SK-N-SH (cell line): ENCODE results near the gene RIMS4. TPM values are rescaled to one million over a fixed set of nuclear protein-coding genes. Genes with fewer than 3 reads are reported as not detected.
A peak's percentile ranks its signal among the peaks of the same experiment; 100 is the strongest.

Source experiments
- CTCF ChIA-PET: fragments of 300-600, 350-600 bp; formaldehyde crosslinking; extraction: SDS; loops from one replicate; lab custom pipeline; 2021; lab: Yijun Ruan, JAX
- POLR2A ChIA-PET: fragments of 350-600 bp; sonication (Branson Sonifier 250); formaldehyde crosslinking; extraction: SDS; loops from one replicate; lab custom pipeline; 2020; ENCODE audit warnings: antibody characterized with exemption, inconsistent platforms; lab: Yijun Ruan, JAX
- DNase-seq: peaks from one replicate; pipeline ENCODE4 v3.0.0; 2012
- H2AFZ ChIP-seq: fragments of 200-600 bp; sonication (generic); 2 replicates; pipeline ENCODE4 v1.8.1; 2016; ENCODE audit warnings: antibody characterized with exemption, mild to moderate bottlenecking, low read depth
- H3F3A ChIP-seq: fragments of 200-600 bp; sonication (generic); replicated peaks from 2 replicates; pipeline ENCODE3; 2016; ENCODE audit warnings: antibody characterized with exemption, mild to moderate bottlenecking; ENCODE audit not compliant: insufficient read depth
- H3K27ac ChIP-seq, 2 experiments: fragments of 200-500 bp in 1 of 2; fragments of 200-600 bp in 1 of 2; sonication (Bioruptor generic) in 1 of 2; sonication (generic), shearing (Covaris generic) in 1 of 2; 2 replicates each; pipeline versions ENCODE4 v1.5.1 to v1.6.1; 2014 to 2016; ENCODE audit warnings: low read depth in 2 of 2, inconsistent platforms in 1 of 2, low read length in 1 of 2, mild to moderate bottlenecking in 1 of 2, mixed read lengths in 1 of 2
- H3K27me3 ChIP-seq: fragments of 200-600 bp; sonication (generic), shearing (Covaris generic); 2 replicates; pipeline ENCODE4 v1.6.1; 2016; ENCODE audit warnings: mixed run types; ENCODE audit not compliant: insufficient read depth
- H3K36me3 ChIP-seq, 2 experiments: fragments of 200-500 bp in 1 of 2; fragments of 200-600 bp in 1 of 2; sonication (Bioruptor generic) in 1 of 2; sonication (generic) in 1 of 2; replicated peaks in 1 of 2; 2 replicates each; pipeline versions ENCODE3 to v1.5.1; 2014 to 2016; ENCODE audit warnings: low read length in 1 of 2, mild to moderate bottlenecking in 1 of 2; ENCODE audit not compliant: insufficient read depth in 2 of 2, control insufficient read depth in 1 of 2
- H3K4me1 ChIP-seq, 2 experiments: fragments of 200-500 bp in 1 of 2; fragments of 200-600 bp in 1 of 2; sonication (Bioruptor generic) in 1 of 2; sonication (generic), shearing (Covaris generic) in 1 of 2; 2 replicates each; pipeline versions ENCODE4 v1.5.1 to v1.6.1; 2014 to 2016; ENCODE audit warnings: low read depth in 1 of 2, low read length in 1 of 2, mixed run types in 1 of 2; ENCODE audit not compliant: insufficient read depth in 2 of 2, control insufficient read depth in 1 of 2
- H3K4me2 ChIP-seq: fragments of 200-600 bp; sonication (generic), shearing (Covaris generic); 2 replicates; pipeline ENCODE4 v1.6.1; 2017; ENCODE audit warnings: mixed run types
- H3K4me3 ChIP-seq, 2 experiments: fragments of 200-500 bp in 1 of 2; fragments of 200-600 bp in 1 of 2; sonication (Bioruptor generic) in 1 of 2; sonication (generic), shearing (Covaris generic) in 1 of 2; 2 replicates each; pipeline versions ENCODE4 v1.5.1 to v1.8.1; 2014 to 2016; ENCODE audit warnings: low read depth in 2 of 2, inconsistent platforms in 1 of 2, low read length in 1 of 2, mild to moderate bottlenecking in 1 of 2, mixed read lengths in 1 of 2, moderate library complexity in 1 of 2
- H3K79me2 ChIP-seq: fragments of 200-600 bp; sonication (generic); 2 replicates; pipeline ENCODE4 v1.8.1; 2017; ENCODE audit warnings: mild to moderate bottlenecking; ENCODE audit not compliant: insufficient read depth
- H3K9ac ChIP-seq: fragments of 200-600 bp; sonication (generic); 2 replicates; pipeline ENCODE4 v1.6.1; 2017; ENCODE audit warnings: mixed run types
- H3K9me2 ChIP-seq: fragments of 200-600 bp; sonication (generic); 2 replicates; pipeline ENCODE4 v1.6.1; 2017; ENCODE audit warnings: mixed run types
- H3K9me3 ChIP-seq: fragments of 200-600 bp; sonication (generic); 2 replicates; pipeline ENCODE4 v1.6.1; 2017; ENCODE audit warnings: mixed run types, mild to moderate bottlenecking, moderate library complexity
- H4K20me1 ChIP-seq: fragments of 200-600 bp; sonication (generic); 2 replicates; pipeline ENCODE4 v1.6.1; 2017; ENCODE audit warnings: mild to moderate bottlenecking, mixed run types; ENCODE audit not compliant: insufficient read depth
- CHD2 ChIP-seq: fragments of 150-350 bp; IDR thresholded peaks from 2 replicates; pipeline ENCODE4 v1.6.1; 2018; ENCODE audit warnings: low read length; ENCODE audit not compliant: partially characterized antibody
- ELF1 ChIP-seq: IDR thresholded peaks from 2 replicates; pipeline ENCODE4 v1.4.0; 2012
- EP300 ChIP-seq, 2 experiments: IDR thresholded peaks; 2 replicates each; pipeline versions ENCODE4 v1.4.0 to v1.6.1; 2012; ENCODE audit warnings: borderline replicate concordance in 1 of 2, low read depth in 1 of 2, low read length in 1 of 2
- FOSL2 ChIP-seq: IDR thresholded peaks from 2 replicates; pipeline ENCODE4 v1.4.0; 2012; ENCODE audit warnings: low read depth, mild to moderate bottlenecking, moderate library complexity, borderline replicate concordance
- FOXJ3 ChIP-seq: sonication (generic); formaldehyde crosslinking; IDR thresholded peaks from 2 replicates; pipeline ENCODE4 v1.5.1; 2020; ENCODE audit warnings: mild to moderate bottlenecking, missing genetic modification reagents
- GABPA ChIP-seq: IDR thresholded peaks from 2 replicates; pipeline ENCODE4 v1.4.0; 2012; ENCODE audit warnings: low read depth, mild to moderate bottlenecking
- GATA2 ChIP-seq: sonication (generic); formaldehyde crosslinking; IDR thresholded peaks from 2 replicates; pipeline ENCODE4 v1.5.0; 2020; ENCODE audit warnings: mild to moderate bottlenecking, missing genetic modification reagents
- JUND ChIP-seq: IDR thresholded peaks from 2 replicates; pipeline ENCODE4 v1.4.0; 2012
- MXI1 ChIP-seq: IDR thresholded peaks from 2 replicates; pipeline ENCODE4 v1.6.1; 2012; ENCODE audit warnings: mild to moderate bottlenecking, low read depth, low read length, improper control_type of control experiment
- NRF1 ChIP-seq: IDR thresholded peaks from 2 replicates; pipeline ENCODE4 v1.6.1; 2012; ENCODE audit warnings: low read depth, mild to moderate bottlenecking, low read length
- RAD21 ChIP-seq: IDR thresholded peaks from 2 replicates; pipeline ENCODE4 v1.6.1; 2012; ENCODE audit warnings: mild to moderate bottlenecking, low read length
- RCOR1 ChIP-seq: fragments of 150-350 bp; IDR thresholded peaks from 2 replicates; pipeline ENCODE4 v1.6.1; 2017; ENCODE audit warnings: antibody characterized with exemption, low read length
- SMC3 ChIP-seq: IDR thresholded peaks from 2 replicates; pipeline ENCODE4 v1.6.1; 2012; ENCODE audit warnings: low read depth, low read length, improper control_type of control experiment
- TCF12 ChIP-seq: IDR thresholded peaks from 2 replicates; pipeline ENCODE4 v1.4.0; 2012
- TEAD4 ChIP-seq: IDR thresholded peaks from 2 replicates; pipeline ENCODE4 v1.4.0; 2012; ENCODE audit warnings: mild to moderate bottlenecking, borderline replicate concordance; ENCODE audit not compliant: insufficient read depth
- WGBS: methylation state at CpG from one replicate; pipeline ENCODE4 v1.1.6; 2017; ENCODE audit warnings: low lambda C conversion rate; 5-methylcytosine and 5-hydroxymethylcytosine counted together
- polyA plus RNA-seq, 3 experiments: library from polyadenylated mRNA; depleted of rRNA; stranded (reverse); fragments of >200 nt; gene quantifications; 2 replicates each; pipeline ENCODE4 v1.2.3, GENCODE V29; 2012
- TF ChIP-seq, protein P1 (sequence below): fragments of 200-600 bp; sonication (generic); IDR thresholded peaks from 2 replicates; pipeline ENCODE4 v1.6.1; 2017; ENCODE audit warnings: antibody characterized with exemption, mild to moderate bottlenecking, moderate library complexity
- TF ChIP-seq, protein P2 (sequence below): IDR thresholded peaks from 2 replicates; pipeline ENCODE4 v1.4.0; 2012; ENCODE audit warnings: low read depth, borderline replicate concordance

RIMS4 gene
- polyA plus RNA-seq, 1 of the 3 experiments (the other 2 are of a cell fraction) = 0.13 TPM

DNA sequence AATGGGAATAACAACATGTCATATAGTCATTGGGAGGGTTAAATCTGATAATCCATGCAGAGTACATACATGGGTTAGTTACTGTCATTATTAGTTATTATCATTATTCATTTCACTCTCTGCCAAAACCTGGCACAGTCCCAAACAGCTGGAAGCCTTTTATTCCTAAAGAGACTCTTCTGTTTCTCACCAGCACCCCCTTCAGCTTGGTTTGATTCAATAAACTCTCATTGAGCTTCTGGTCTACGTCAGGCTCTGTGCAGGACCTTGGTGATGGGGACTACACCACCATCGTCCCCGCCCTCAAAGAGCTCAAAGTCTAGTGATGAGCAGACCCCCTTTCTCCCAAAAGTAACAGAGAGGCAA is 62.4 kb downstream of the RIMS4 start:
- Histone ChIP-seq H3K27ac (peak overlapping the region in 1 of 2 experiments; percentile 82; a peak in 2 of 4 replicates), H3K4me1 (peaks cover 6 to 34% of the 10 kb centered on the region in 2 experiments; a peak in 3 of 4 replicates), H3K27me3 (peaks cover 11% of the 10 kb centered on the region), H4K20me1 (no peaks in the 10 kb centered on the region), H3K36me3 (no peaks in the 10 kb centered on the region), H3K79me2 (no peaks in the 10 kb centered on the region), H3K9me3 (no peaks in the 10 kb centered on the region), H3F3A (peaks cover 11% of the 10 kb centered on the region), H2AFZ (no peak overlapping the region), H3K9ac (no peak overlapping the region), H3K9me2 (no peaks in the 10 kb centered on the region), H3K4me3 (no peak overlapping the region), H3K4me2 (no peak overlapping the region)
- TF ChIP-seq TCF12 (no peak), TEAD4 (no peak), RAD21 (peak; percentile 38), CHD2 (peak; percentile 27), MXI1 (0 out of 2 replicates have a peak, but pooled peaks have one; percentile 24), GABPA (no peak), FOSL2 (no peak), NRF1 (no peak), FOXJ3 (CRISPR knock-in tag) (no peak; the same call in 1 of the 2 replicates), RCOR1 (peak; percentile 69; the same call in 1 of the 2 replicates), JUND (no peak), ELF1 (no peak), EP300 (IDR thresholded peaks at IDR 0.05; ENCODE audit: borderline replicate concordance in 1 of 2, low read depth in 1 of 2, low read length in 1 of 2) (peak in 1 of 2 experiments; percentile 78; a peak in 2 of 4 replicates)
- TF ChIP-seq, protein P1, sequence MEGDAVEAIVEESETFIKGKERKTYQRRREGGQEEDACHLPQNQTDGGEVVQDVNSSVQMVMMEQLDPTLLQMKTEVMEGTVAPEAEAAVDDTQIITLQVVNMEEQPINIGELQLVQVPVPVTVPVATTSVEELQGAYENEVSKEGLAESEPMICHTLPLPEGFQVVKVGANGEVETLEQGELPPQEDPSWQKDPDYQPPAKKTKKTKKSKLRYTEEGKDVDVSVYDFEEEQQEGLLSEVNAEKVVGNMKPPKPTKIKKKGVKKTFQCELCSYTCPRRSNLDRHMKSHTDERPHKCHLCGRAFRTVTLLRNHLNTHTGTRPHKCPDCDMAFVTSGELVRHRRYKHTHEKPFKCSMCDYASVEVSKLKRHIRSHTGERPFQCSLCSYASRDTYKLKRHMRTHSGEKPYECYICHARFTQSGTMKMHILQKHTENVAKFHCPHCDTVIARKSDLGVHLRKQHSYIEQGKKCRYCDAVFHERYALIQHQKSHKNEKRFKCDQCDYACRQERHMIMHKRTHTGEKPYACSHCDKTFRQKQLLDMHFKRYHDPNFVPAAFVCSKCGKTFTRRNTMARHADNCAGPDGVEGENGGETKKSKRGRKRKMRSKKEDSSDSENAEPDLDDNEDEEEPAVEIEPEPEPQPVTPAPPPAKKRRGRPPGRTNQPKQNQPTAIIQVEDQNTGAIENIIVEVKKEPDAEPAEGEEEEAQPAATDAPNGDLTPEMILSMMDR = no peak
- CTCF ChIA-PET = interaction anchor here (0.7 to 5.2 kb wide), 40 partner anchors 8 to 356 kb away, joined by 3 to 110 read pairs (median 6); partner anchors contain the start of genes RIMS4 and YWHAB
- peak; percentile 86 for DNase-seq
- POLR2A ChIA-PET = interaction anchor here (0.9 to 2.1 kb wide), 7 partner anchors 14 to 62 kb away, joined by 3 to 5 read pairs (median 3); no protein-coding TSS in a partner anchor
- WGBS = 48% methylated on average over 3 of the region's 3 CpGs

DNA sequence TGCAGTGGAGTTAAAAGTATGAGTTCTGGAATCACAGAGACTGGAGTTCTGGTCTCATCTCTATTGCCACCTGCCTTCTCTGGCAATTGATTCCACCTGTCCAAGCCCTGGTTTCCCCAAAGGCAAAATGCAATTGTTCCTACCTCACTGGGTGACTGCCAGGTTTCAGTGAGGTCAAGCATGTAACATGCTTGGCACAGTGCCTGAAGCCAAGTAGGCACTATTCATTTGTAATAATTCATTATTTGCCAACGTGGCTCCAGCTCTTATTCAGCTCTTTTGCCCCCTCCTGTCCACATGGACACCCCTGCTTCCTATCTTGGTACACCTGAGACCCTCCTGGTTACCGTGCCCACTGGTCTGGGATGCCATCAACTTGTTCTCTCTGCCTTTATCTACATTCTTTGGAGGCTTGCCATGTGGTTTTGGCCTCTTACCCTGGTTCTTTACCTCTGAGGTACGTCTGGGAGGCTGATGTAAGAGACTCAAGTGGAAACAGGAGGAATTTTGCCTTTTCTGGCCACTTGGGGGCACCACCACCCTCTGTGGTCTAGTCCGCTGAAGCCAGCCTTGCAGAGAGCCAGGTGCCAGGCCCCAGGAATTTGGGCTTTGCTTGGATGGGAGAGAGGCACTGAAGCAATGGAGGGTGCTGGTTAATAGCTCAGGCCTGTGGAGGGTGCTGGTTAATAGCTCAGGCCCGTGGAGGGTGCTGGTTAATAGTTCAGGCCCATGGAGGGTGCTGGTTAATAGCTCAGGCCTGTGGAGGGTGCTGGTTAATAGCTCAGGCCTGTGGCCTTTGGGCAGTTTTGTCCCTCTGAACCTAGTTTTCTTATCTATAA is 63.0 kb downstream of the RIMS4 start:
- peaks cover 11% of the 10 kb centered on the region for H3F3A ChIP-seq
- H3K27me3 ChIP-seq = peaks cover 11% of the 10 kb centered on the region
- WGBS = 0% methylated on average over 4 of the region's 5 CpGs

More for the DNA sequence above, 63.0 kb downstream of the RIMS4 start:
- peaks cover 6 to 37% of the 10 kb centered on the region in 2 experiments; a peak in 3 of 4 replicates for H3K4me1 ChIP-seq
- peak overlapping the region in 1 of 2 experiments; percentile 29; a peak in 1 of 4 replicates for H3K4me3 ChIP-seq
- POLR2A ChIA-PET = interaction anchor here (0.9 to 2.1 kb wide), 8 partner anchors 14 to 138 kb away, joined by 3 to 5 read pairs (median 4); partner anchors contain the start of gene YWHAB
- H3K27ac ChIP-seq = peak overlapping the region in 1 of 2 experiments; percentile 82; a peak in 2 of 4 replicates
- no peak overlapping the region for H3K4me2 ChIP-seq
- H3K36me3 ChIP-seq = no peaks in the 10 kb centered on the region
- H3K9me3 ChIP-seq = no peaks in the 10 kb centered on the region
- H4K20me1 ChIP-seq = no peaks in the 10 kb centered on the region
- DNase-seq = peak; percentile 86
- TF ChIP-seq GATA2 (0 out of 2 replicates have a peak, but pooled peaks have one; percentile 5), FOSL2 (no peak), RAD21 (peak; percentile 75), SMC3 (peak; percentile 76)
- TF ChIP-seq, protein P2, sequence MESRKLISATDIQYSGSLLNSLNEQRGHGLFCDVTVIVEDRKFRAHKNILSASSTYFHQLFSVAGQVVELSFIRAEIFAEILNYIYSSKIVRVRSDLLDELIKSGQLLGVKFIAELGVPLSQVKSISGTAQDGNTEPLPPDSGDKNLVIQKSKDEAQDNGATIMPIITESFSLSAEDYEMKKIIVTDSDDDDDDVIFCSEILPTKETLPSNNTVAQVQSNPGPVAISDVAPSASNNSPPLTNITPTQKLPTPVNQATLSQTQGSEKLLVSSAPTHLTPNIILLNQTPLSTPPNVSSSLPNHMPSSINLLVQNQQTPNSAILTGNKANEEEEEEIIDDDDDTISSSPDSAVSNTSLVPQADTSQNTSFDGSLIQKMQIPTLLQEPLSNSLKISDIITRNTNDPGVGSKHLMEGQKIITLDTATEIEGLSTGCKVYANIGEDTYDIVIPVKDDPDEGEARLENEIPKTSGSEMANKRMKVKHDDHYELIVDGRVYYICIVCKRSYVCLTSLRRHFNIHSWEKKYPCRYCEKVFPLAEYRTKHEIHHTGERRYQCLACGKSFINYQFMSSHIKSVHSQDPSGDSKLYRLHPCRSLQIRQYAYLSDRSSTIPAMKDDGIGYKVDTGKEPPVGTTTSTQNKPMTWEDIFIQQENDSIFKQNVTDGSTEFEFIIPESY = no peak
- TF ChIP-seq, protein P1 = peak; percentile 78
- CTCF ChIA-PET = interaction anchor here (0.6 to 5.2 kb wide), 49 partner anchors 9 to 356 kb away, joined by 3 to 110 read pairs (median 5); partner anchors contain the start of genes RIMS4 and YWHAB
- H2AFZ ChIP-seq = no peak overlapping the region
- H3K79me2 ChIP-seq = no peaks in the 10 kb centered on the region
- H3K9me2 ChIP-seq = no peaks in the 10 kb centered on the region
- no peak overlapping the region for H3K9ac ChIP-seq
